HG03457 (cell line): ENCODE data around the gene MASTL.
"Not testable (repeated sequence)": the region's sequence is repeated elsewhere in the genome, so short reads cannot be mapped to it uniquely, and the experiment has no call there.

ENCODE experiments used
- ATAC-seq: cut with Tn5 transposase; IDR thresholded peaks from one replicate; pipeline ENCODE4 v1.9.1; 2021; ENCODE audit warnings: moderate number of reproducible peaks; ENCODE audit not compliant: unreplicated experiment

The MASTL gene

DNA sequence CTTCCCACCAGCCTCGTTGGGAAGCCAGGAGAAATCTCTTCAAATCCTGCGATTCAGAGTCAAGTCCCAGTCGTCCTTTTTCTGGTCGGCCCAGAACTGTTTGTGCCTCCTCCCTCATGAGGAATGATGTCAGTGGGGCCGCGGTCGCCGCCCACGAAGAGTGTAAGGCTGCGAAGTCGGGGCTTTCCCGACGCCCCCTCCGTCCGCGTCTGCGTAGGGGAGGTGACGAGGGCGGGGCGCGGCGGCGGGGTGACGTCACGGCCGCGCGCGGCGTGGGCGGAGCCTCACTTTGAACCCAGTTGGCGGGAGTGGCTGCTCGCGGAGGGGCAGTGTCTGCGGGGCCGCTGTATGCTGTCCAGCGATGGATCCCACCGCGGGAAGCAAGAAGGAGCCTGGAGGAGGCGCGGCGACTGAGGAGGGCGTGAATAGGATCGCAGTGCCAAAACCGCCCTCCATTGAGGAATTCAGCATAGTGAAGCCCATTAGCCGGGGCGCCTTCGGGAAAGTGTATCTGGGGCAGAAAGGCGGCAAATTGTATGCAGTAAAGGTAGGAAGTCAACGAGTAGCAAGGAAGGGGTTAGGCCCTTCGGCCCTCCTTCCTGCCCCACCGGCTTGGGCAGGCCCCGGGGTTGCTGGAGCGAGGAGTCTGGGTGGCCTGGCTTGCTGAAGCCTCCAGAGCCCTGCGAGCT lies at the start of gene MASTL:
MASTL (plus strand) TSS at position 287 of the 689 bp plus-strand sequence; CDS start at position 362, 75 bp downstream.
- ATAC-seq = peak; percentile 83

GRCh38 chr10:27108165-27108564 lies 47.0 kb upstream of the MASTL start:
- no peak for ATAC-seq

DNA sequence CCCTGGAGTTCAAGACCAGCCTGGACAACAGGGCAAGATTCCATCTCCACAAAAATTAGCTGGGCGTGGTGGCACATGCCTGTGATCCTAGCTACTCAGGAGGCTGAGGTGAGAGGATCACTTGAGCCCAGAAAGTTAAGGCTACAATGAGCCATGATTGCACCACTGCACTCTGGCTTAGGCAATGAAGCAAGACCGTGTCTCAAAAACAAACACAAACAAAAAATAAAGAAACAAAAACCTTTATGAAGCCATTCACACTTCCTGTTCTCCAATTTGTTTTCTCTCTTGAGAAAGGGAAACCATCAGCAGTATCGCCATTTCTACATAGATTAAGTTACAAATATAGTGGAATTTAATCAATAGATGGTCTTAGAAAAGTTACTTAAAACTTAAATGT lies 20.8 kb upstream of the MASTL start:
- no peak for ATAC-seq

- ATAC-seq = no peak
These were observed 16.9 kb upstream of the MASTL start for GRCh38 chr10:27138277-27138676.

GRCh38 chr10:27143686-27144085 lies 11.5 kb upstream of the MASTL start:
- no peak for ATAC-seq

- no peak for ATAC-seq
These were observed 9.2 kb upstream of the MASTL start for GRCh38 chr10:27145937-27146336.

GRCh38 chr10:27147701-27148100 lies 7.5 kb upstream of the MASTL start:
- ATAC-seq = no peak

GRCh38 chr10:27150261-27150660 lies 4.9 kb upstream of the MASTL start:
- no peak for ATAC-seq

GRCh38 chr10:27152687-27153086 lies 2.5 kb upstream of the MASTL start:
- ATAC-seq = no peak

GRCh38 chr10:27153329-27153728 lies 1.8 kb upstream of the MASTL start:
- ATAC-seq = no peak

- ATAC-seq = peak; percentile 7
These were observed 1.3 kb upstream of the MASTL start for GRCh38 chr10:27153845-27154193.

DNA sequence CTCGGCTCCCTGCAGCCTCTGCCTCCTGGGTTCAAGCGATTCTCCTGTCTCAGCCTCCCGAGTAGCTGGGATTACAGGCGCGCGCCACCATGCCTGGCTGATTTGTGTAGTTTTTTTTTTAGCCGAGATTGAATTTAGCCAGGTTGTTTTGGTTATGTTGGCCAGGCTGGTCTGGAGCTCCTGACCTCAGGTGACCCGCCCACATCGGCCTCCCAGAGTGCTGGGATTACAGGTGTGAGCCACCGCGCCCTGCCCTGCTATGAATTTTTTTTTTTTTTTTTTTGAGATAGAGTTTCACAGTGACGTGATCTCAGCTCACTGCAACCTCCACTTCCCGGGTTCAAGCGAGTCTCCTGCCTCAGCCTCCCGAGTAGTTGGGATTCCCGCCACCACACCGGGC lies 1.4 kb downstream of the MASTL start:
- not testable (repeated sequence) for ATAC-seq

DNA sequence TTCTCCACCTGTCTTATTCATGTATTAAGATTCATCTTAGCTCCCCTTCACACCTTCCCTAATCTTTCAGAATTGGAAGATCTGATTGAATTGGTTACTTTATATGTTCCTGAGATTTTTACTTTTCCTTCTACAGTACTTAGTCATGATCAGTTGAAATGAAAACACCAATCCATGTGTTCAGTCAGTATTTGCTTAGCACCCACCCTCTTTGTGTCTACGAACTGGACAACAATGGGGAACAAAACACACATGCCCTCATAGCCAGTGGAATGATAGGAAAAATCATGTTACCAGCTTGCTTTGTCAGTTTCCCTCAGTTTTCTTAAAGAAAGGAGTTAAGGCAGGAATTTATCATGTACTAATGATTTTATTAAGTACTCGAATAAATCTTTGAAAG lies 2.0 kb downstream of the MASTL start:
- ATAC-seq = no peak

- no peak for ATAC-seq
These were observed 3.3 kb downstream of the MASTL start for GRCh38 chr10:27158421-27158820.

DNA sequence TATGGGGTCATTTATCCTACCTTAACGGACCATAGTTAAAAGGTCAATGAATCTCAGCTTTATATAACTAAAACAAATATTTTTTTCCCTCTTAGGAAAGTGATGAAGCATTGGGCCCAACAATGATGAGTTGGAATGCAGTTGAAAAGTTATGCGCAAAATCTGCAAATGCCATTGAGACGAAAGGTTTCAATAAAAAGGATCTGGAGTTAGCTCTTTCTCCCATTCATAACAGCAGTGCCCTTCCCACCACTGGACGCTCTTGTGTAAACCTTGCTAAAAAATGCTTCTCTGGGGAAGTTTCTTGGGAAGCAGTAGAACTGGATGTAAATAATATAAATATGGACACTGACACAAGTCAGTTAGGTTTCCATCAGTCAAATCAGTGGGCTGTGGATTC lies 14.7 kb downstream of the MASTL start:
- ATAC-seq = no peak

DNA sequence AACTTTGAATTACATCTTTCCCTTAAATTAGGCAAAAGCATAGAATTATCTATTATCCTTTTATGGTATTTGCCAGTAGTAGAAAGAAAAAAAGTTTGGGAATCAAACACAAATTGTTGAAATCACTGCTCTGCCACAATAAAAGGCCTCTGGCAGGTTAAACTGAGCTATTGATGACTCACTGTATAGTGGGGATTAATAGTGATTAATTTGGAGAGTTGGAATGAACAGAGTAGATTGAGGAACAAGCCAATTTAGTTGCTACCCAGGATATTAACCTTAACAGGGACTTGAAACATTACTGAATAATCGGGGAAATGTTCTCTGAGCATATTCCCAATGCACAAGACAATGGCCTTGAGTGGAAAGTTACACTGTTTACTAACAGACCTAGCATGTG lies 33.1 kb downstream of the MASTL start:
- no peak for ATAC-seq

- ATAC-seq = no peak
These were observed 33.7 kb downstream of the MASTL start for GRCh38 chr10:27188897-27189296.

- no peak for ATAC-seq
These were observed 35.4 kb downstream of the MASTL start for GRCh38 chr10:27190508-27190907.

DNA sequence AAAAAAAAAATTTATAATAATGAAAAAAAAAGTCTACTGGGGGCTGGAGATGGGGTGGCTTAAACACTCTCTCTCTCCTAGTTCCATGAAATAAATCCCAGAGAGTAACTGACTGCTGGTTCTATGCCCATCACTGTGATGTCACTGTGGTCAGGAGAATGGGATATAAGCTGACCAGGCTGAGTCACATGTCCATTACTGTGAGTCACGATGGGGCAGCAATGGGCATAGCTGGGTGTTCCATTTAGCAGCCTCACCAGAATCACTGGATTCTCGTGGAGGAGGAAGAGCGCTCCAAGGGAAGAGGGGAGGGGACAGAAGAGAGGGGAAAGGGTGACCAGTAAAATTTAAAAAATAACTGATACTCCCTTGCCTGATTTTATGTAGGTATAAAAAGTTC lies 37.1 kb downstream of the MASTL start:
- no peak for ATAC-seq

DNA sequence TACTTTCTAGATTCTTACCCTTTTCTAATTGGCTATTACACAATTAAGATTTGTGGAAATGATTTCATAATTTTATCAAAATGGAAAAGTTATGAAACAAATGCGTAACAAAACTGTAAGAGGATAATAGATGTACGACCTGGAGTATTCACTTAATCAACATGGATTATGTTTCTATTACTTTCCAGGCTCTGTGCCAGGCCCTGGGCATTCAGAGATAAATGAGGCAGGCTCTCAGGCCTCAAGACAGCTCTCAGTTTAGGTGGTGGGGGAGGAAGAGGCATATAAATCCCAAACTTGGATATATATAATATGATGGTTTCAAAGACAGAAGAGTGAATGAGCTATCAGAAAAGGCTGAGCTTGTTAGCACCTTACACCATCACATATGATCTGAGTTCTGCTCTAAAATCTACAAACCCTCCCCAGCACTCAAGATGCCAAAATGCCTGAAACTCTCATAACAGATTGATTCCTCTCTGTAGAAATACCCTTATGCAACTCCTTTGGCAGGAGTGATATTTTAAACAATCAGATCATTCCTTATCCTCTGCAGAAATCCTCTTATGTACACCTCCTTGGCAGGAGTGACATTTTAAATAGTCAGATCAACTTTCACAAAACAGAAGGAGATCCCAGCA lies 42.9 kb downstream of the MASTL start:
- no peak for ATAC-seq

DNA sequence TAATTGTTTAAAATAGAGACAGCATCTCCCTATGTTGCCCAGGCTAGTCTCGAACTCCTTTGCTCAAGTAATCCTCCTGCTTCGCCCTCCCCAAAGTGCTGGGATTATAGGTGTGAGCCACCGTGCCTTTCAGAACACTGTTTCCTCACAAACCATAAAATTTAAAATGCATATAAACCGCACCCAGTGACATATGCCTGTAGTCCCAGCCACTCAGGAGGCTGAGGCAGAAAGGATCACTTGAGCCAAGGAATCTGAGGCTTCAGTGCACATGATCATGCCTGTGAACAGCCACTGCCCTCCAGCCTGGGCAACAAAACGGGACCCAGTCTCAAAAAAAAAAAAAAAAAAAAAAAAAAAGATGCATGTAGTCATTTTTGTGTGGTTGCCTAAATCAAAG lies 48.7 kb downstream of the MASTL start:
- no peak for ATAC-seq

- no peak for ATAC-seq
These were observed 52.2 kb downstream of the MASTL start for GRCh38 chr10:27207350-27207749.

DNA sequence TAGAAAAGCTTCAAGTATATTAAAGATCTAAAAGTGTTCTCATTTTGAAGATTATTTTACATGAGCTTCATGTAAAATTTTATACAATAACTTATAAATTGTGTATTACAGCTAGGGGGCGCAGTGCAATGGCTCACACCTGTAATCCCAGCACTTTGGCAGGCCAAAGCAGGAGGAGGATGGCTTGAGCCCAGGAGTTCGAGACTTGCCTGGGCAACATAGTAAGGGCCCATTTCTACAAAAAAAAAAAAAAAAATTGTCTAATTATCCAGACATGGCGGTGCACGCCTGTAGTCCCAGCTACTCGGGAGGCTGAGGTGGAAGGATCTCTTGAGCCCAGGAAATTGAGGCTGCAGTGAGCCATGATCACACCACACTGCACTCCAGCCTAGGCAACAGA lies 68.8 kb downstream of the MASTL start:
- no peak for ATAC-seq
